GM19455 (cell line): ENCODE results near the gene OPTN.
"Not testable (repeated sequence)": the region's sequence is repeated elsewhere in the genome, so short reads cannot be mapped to it uniquely, and the experiment has no call there.

ENCODE experiments used
- ATAC-seq: cut with Tn5 transposase; IDR thresholded peaks from one replicate; pipeline ENCODE4 v1.9.1; 2021; ENCODE audit not compliant: unreplicated experiment

Gene OPTN

DNA sequence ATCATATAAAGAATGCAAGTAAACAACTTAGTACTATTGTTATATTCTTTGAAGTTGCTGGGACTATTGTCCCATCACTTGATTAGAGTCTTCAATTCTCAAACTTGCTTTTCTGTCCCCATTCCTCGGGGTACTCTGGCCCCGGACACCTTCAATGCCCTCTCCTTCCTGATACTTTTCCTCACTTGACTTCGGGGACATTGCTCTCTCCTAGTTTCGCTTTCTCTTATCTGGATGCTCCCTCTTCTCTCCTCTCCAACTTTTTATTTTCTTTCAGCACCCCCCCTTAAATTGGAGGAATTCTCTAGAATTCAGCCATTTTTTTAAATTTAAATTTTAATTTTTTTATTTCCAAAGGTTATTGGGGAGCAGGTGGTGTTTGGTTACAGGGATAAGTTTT lies 10.6 kb upstream of the OPTN start:
- no peak for ATAC-seq

DNA sequence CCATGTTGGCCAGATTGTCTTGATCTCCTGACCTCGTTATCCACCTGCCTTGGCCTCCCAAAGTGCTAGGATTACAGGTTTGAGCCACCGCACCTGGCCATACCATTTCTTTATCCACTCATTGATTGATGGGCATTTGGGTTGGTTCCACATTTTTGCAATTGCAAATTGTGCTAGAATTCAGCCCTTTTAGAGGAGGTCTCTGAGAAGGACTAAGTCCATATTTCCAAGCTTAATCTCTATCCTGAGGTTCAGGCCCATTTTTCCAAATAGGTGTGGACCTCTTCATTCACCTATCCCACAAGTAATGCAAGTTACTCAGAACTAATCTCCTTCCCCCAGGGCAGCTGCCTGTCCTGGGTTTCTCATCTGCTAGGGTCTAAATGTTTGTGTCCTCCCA lies 9.7 kb upstream of the OPTN start:
- no peak for ATAC-seq

DNA sequence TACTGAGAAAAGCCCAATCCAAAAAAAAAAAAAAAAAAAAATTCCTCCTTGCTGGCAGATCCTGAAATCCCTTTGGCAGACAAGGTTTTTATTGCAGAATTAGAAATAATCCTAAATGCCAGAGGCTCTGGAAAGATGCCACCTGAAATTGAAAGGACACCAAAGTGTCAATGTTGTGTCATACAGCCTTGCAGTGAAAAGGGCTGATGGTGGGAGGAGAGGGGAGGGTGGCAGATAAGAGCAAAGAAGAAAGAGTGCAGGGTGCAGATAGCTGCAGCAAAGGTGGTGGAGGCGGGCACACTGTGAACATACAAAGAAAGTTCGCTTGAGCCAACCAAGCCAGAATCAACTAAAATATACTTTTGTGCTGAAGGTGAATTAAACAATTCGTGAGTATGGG lies 8.2 kb upstream of the OPTN start:
- no peak for ATAC-seq

DNA sequence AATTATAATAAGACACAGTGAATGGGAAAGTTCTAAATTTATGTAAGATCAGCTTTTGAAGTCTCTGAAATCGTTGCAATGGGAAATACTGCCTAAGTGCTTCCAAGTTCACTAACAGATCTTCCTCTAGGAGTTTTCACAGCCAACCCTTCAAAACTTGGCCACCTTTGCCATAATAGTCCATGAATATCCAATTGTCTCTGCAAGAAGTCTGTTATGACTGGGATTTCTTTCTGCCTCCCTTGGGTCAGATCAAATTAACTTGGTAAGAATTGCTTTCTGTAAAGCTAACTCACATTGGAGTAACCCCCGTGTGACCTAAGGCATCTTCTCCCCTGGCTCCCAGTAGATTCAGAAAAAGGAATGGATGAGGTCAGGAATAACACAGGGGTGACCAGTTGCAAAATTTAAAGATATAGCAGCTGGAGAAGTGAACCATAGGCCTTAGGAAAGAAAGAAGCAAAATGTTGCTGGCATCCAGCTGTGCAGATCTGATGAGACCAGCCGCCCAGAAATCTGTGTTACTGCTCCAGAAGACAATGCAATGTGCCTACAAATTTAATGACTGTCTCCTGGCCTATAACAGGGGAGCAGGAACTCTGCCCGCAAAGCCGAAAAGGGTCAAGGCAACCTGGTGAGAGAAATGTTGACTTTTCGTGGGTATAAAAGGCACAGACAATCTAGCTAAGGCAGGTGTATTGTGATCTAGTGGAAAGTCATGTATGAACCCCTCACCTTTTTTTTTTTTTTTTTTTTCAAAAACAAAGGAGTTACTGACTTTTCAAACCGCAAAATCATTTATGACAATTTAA lies 7.5 kb upstream of the OPTN start:
- ATAC-seq: no peak

DNA sequence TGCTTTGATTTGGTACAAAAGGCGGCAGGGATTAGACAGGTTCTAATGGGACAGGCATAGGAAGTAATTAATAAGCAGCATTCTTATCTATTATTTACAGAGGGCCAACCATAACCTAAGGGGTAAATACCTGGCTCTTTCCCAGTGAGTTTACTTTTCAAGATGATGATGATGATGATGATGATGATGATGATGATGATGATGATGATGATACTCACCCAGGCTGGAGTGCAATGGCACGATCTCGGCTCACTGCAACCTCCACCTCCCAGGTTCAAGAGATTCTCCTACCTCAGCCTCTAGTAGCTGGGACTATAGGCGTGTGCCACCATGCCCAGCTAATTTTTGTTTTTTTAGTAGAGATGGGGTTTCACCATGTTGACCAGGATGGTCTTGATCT lies 5.9 kb upstream of the OPTN start:
- ATAC-seq: not testable (repeated sequence)

DNA sequence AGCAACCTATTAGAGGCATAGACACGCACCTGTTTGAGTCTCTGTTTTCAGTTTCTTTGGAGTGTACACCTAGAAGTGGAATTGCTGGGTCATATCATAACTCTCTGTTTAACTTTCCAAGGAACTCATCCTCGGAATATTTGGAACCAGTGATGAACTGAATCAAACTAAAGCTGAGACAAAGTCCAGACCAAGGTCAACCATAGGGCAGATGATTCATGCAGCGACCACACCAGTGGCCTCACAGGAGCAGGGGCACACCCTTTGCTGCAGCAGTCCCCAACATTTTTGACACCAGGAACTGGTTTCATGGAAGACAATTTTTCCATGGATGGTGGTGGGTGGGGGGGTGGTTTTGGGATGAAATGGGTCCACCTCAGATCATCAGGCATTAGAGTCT lies 4.9 kb upstream of the OPTN start:
- no peak for ATAC-seq

DNA sequence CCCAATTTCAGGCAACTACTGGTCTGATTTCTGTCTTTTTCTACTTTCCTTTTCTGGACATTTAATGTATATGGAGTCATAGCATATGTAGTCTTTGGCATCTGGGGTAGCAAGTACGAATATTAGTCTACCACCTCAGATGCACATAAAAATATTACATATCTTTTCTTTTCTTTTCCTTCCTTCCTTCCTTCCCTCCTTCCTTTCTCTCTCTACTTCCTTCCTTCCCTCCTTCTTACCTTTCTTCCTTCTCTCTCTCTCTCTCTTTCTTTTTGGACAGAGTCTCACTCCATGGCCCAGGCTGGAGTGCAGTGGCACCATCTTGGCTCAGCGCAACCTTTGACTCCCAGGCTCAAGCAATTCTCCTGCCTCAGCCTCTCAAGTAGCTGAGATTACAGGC lies 4.0 kb upstream of the OPTN start:
- no peak for ATAC-seq

DNA sequence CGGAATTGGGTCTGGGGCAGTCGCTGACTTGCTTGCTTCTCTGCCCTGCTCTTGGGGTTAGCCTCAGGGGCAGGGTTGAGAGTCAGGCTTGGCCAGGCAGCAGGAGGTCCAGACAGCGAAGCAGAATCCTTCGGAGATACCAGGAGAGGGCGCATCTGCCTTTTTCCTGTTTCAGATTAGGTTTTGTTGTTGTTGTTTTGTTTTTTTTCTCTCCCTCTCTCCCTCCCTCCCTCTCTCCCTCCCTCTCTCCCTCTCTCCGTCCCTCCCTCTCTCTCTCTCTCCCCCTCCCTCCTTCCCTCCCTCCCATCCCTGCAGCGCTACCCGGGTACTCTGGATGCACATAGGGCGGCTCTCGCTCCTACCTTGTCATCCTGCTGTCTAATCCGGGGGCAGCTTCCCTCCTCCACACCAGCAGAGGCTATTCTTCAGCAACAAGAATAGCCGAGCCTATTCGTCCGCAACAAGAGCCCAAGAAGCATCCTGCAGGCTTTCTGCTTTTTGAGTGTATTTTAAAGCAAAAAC lies 758 bp upstream of the OPTN start:
- ATAC-seq: peak; percentile 30

DNA sequence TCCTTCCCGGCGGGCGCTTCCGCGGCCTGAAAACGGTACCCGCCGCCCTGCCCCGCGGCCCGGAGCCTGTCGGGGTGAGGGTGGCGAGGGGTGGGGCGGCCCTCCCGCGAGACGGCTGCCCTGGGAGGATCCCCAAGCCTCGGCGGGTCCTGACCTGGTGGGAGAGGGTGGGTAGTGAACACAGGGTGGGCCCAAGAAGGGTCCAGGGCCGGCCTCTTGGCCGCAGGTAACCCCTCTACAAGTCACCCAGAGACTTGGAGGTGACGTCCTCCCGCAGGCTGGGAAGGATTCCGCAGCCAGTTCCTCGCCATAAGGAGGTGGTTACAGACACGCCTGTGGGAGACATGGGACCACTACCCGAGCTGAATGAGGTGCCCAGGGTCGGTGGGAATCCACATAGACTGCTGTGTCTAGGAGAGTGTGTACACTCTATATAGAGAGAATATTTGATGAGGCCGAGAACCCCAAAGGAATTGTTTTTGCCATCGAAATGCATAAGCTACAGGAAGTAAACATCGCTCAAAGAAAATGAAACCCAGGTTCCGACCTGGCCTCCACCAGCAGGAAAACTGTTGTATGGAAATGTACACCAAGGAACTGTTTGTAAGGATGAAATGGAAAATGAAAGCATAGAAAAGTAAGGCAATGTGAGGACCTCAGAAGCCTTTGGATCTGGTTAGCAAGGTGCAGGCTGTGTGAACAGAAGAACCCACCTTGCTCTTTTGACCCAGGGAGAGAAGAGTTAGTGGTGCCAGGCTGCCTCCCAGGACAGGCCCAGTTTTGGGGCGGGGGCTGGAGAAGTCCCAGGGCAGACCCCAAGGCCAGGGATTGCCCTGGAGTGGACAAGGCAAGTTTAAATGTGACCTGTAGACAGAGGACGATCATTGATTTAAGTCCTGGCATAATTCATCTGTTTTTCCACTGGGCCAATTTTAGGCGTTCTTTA lies 659 bp downstream of the OPTN start:
- ATAC-seq: peak; percentile 44

DNA sequence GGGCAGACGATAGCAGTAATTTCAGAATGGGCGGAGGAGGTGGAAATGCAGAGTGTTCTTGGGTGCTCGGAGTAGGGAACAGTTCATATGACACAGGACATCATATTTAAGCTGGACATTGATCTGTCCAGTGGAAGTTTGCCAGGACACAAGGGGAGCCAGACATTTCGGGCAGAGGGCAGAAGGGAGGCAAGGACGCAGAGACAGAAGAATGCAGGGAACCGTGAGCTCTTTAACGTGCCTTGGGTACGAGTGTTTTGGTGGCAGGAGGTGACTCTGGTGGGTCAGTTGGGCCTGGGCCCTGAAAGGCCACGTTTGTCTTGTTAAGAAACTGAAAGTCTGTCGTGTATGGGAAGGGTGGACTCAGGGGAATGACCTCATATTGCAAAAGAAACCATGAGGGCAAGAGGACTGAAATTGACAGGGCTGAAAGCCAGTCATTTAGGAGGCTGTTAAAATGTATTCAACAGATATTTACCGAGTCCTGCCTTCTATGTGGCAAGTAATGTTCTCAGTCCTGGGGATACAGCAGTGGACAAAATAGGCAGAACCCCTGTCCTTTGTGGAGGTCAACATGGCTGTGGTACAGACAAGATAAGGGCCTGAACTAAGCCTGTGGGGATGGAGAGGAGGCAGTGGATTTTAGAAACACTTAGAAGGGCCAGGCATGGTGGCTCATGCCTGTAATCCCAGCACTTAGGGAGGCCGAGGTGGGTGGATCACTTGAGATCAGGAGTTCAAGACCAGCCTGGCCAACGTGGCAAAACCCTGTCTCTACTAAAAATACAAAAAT lies 2.2 kb downstream of the OPTN start:
- no peak for ATAC-seq

DNA sequence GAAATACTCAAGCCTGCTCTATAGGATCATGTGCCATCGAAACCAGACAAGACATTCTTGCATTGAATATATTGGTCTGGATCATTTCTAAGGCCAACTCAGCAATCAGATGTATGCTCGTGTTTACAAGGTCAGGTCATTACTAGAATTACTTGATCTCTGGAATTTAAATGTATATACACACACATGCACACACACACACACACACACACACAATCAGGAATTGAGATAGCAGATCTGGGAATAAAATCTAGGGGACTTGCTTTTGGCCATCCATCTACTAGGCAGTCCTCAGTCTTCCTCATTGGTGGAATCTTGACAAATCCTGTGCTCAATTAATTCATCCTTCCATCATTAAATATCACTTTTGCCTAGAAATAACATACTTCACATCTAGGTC lies 3.6 kb downstream of the OPTN start:
- no peak for ATAC-seq

DNA sequence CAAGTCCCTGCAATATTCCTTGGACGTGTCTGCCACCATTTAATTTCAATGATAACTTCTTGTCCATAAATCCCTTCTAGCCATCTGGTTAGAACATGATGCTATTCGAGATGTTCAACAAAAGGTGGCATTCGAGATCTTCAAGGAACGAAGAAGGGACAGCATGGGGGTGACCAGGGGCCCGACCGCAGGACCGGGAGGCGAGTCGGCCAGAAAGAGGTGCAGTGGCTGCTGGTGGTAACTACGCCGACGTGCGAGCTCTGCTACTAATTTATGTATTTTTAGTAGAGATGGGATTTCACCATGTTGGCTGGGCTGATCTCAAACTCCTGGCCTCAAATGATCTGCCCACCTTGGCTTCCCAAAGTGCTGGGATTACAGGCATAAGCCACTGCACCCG lies 4.7 kb downstream of the OPTN start:
- ATAC-seq: no peak

DNA sequence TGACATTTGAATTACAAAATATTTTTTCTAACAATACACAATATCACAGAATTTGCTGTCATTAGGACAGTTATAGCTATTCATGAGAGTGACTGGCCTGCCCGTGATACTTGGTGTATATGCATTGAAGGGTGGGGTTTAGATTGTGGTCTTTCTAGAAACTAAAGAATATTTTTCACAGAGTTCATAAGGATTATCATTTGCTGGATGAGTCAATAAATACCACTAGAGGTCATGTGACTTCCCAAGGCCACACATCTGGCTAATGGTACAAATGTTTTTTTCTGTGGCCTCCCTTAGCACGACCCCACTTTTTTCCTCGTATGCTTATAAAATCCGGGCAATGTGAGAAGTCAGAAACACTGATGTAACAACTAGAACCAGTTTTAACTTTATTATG lies 5.2 kb downstream of the OPTN start:
- no peak for ATAC-seq

DNA sequence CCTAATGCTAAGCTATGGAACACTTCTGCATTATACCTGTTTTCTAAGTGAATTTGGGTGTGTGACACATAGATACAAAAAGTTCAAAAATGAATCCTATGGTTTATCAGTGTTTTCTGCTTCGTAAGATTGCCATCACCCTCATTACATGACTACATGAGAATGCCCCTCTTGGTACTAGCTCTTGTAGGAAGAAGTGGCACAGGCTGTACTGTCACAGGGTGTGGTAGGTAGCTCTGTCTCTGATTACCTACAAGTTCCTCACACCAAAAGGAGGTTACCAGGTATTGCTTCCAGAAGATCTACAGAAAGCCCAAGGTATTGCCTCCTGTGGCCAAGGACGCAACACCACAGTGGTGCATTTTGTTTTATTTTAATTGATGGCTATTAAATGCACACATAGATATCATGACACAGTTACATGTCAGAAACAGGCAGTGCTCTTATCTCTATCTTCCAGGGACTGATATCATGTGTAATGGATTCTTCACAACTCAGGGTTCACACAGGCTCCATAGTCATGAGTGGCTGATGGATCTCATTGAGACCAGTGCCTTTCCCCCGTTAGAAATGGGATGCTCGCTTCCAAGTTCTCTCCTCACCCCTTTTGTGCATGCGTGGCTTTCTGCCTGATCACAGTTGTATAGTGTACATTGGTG lies 6.6 kb downstream of the OPTN start:
- no peak for ATAC-seq

DNA sequence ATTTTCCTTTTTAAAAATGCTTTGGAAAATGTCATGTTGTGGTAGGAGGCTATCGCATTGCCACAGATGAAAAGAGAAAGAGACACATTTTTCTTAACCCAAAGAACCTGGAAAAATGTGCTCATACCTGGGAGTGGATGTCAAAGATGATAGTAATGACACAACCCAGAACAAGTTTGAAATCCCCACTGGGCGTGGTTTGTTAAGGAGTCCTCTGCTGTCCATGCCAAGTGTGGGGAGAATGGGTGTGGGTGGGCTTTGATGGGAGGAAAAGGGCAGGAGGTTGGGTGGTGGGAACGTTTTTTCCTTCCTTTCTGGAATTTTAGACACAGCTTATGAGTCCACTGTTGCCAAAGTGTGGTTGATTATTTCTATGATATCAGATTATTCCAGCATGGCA lies 10.9 kb downstream of the OPTN start:
- no peak for ATAC-seq

DNA sequence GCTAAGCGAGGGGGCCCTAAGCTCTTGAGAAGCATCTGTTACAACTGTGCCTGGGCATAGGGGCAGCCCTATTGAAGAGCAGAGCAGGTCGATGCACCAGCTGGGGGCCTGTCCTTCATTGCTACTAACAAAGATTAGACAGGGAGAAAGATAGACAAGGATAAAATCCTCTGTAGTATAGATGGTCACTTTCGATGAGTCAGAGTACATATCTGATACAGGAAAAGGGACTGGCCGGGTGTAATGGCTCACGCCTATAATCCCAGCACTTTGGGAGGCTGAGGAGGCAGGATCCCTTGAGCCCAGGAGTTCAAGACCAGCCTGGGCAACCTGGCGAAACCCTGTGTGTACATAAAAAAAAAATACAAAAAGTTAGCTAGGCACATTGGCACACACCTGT lies 13.6 kb downstream of the OPTN start:
- ATAC-seq: no peak

DNA sequence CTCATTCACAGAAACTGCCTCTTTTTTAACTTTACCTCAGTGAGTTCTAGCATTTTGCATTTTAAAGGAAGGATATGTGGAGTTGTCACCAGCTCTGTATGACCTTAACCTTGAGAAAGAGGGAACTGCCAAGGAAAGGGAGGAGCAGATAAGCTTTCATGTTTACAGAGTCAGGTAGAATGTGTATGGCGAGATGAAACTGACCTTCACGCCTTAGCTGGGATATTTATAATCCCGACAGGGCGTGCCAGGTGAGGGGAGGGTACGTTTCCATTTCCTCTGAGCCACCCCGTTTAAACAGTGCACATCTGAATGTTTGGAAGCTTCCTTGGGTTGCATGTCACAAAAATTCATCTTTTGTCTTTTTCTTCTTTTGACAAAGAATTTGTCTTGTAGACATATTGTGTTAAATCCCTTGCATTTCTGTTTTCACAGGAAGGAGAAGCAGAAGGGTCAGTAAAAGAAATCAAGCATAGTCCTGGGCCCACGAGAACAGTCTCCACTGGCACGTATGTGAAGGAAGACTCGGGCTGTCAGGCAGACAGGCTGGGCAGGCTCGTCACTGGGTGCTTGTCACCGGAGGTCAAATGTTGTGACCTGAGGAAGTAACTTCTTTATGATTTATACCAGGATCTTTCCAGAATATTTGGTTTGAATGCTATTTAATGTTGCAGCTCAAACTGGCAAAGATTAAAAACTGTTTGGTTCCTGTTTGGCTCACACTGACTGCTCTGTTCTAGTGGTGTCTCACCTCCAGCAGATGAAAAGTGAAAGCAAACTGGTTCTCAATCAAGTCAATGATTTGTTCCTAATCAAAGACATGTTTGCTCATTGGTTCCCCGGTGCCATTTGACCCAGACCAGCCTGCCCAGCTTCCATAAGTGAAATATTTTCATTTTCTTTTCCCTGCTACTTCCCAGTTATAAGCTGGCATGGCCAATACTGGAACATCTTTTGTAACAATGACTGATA lies 16.2 kb downstream of the OPTN start:
- no peak for ATAC-seq

DNA sequence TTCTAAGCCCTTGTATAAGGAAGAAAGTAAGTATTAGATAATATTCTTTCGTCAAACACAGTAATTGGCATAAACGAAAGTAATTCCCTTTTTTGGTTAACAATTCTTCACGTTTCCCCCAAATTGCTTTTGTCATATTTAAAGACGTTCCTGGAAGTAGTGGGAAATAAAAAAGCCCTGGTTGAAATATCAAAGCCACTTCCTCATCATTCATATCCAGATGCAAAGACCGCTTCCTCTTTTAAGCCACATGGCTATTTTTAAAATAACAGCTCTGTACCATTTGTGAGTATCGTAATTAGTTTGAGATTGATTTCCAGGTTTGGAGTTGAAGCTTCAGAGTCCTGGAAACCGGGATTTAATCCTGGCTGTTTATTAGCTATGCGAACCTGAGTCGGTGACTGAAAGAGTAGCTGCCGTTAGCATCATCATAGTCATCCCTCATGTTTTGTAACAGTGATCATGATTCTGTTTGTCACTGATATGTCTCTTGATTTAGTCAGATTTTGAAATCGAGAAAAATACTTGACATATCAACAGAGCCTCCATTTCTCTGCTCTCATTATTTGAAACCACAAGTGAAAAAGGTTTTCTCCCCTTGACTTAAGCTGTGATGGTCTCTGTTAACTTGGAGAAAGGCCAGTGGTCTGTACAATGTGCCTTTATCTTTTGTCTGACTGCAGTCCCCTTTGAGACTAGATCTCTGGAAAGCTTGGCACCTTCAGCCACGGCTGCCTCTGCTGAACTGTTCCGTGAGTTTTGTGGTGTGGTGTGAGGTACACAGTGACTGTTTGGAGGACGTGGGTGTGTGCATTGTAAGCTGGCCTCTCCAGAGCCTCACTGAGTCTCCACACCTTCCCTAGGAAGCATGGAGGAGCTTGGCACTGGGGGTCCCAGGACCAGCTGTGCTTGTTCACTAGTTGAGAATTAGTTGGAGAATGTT lies 18.1 kb downstream of the OPTN start:
- no peak for ATAC-seq
